Measurements from ENCODE around the gene KMT2B.

The KMT2B gene

DNA sequence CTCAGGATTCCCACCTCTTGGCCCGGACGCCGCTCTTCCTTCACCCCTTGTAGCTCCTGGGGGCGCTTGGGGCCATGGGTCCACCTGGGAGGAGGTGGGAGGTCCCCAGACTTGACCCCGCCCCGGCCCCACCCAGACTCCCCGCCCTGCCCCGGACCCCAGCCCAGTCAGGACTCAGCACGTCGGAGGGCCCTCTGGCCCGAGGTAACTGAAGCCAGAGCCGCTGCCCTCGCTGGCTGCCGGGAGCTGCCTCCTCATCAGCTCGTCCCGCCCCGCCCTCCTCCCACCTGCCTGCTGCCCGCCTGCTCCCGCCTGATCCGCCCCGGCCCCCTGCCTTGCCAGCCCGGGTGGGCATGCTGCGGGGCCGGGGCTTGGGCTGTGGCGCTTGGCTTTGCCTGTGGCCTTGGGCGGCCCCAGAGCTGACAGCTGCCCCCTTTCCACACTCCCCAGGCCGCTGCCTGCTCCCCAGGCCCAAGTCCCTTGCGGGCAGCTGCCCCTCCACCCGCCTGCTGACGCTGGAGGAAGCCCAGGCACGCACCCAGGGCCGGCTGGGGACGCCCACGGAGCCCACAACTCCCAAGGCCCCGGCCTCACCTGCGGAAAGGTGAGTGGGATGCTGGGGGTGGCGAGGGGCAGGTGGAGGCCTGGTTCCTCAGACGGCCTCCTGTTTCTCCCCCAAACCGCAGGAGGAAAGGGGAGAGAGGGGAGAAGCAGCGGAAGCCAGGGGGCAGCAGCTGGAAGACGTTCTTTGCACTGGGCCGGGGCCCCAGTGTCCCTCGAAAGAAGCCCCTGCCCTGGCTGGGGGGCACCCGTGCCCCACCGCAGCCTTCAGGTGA is 66.9 kb downstream of the KMT2B start:
- DNase-seq: no peak

DNA sequence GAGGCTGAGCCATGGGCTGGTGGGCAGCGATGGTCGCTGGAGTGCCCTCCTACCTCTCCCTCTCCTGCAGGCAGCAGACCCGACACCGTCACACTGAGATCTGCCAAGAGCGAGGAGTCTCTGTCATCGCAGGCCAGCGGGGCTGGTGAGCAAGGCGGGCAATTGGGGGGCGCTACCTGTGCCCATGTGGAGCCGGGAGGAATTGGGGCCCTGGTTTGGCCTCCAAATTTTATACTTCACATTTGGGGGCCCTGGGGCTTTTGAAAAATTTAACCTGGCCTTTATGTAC is 67.5 kb downstream of the KMT2B start:
- DNase-seq: no peak

DNA sequence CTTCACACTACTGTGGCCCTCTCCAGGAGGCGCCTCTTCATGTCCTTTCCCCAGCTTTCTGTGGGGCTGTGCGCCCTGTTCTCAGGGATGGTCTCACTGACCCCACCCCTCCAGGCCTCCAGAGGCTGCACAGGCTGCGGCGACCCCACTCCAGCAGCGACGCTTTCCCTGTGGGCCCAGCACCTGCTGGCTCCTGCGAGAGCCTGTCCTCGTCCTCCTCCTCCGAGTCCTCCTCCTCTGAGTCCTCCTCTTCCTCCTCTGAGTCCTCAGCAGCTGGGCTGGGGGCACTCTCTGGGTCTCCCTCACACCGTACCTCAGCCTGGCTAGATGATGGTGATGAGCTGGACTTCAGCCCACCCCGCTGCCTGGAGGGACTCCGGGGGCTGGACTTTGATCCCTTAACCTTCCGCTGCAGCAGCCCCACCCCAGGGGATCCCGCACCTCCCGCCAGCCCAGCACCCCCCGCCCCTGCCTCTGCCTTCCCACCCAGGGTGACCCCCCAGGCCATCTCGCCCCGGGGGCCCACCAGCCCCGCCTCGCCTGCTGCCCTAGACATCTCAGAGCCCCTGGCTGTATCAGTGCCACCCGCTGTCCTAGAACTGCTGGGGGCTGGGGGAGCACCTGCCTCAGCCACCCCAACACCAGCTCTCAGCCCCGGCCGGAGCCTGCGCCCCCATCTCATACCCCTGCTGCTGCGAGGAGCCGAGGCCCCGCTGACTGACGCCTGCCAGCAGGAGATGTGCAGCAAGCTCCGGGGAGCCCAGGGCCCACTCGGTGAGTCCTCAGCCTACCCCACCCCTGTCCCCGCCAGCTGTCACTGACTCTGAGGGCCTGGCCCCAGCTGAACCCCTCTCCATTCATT is 68.7 kb downstream of the KMT2B start:
- DNase-seq: no peak

DNA sequence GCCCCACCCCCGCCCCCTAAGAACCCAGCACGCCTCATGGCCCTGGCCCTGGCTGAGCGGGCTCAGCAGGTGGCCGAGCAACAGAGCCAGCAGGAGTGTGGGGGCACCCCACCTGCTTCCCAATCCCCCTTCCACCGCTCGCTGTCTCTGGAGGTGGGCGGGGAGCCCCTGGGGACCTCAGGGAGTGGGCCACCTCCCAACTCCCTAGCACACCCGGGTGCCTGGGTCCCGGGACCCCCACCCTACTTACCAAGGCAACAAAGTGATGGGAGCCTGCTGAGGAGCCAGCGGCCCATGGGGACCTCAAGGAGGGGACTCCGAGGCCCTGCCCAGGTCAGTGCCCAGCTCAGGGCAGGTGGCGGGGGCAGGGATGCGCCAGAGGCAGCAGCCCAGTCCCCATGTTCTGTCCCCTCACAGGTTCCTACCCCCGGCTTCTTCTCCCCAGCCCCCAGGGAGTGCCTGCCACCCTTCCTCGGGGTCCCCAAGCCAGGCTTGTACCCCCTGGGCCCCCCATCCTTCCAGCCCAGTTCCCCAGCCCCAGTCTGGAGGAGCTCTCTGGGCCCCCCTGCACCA is 69.5 kb downstream of the KMT2B start:
- no peak for DNase-seq

Measured in activated T-cell treated with anti-CD3 and anti-CD28 coated beads, Interleukin-2, amount 50 U/mL, for 1 hour (primary cell).